Activated T-cell treated with anti-CD3 and anti-CD28 coated beads for 4 hours (primary cell): ENCODE results near the gene RGCC.
"Not testable (repeated sequence)": the region's sequence is repeated elsewhere in the genome, so short reads cannot be mapped to it uniquely, and the experiment has no call there.

ENCODE experiments used
- DNase-seq: peaks from one replicate; pipeline ENCODE4 v3.0.0-alpha.2; 2020

RGCC gene, protein sequence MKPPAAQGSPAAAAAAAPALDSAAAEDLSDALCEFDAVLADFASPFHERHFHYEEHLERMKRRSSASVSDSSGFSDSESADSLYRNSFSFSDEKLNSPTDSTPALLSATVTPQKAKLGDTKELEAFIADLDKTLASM

DNA sequence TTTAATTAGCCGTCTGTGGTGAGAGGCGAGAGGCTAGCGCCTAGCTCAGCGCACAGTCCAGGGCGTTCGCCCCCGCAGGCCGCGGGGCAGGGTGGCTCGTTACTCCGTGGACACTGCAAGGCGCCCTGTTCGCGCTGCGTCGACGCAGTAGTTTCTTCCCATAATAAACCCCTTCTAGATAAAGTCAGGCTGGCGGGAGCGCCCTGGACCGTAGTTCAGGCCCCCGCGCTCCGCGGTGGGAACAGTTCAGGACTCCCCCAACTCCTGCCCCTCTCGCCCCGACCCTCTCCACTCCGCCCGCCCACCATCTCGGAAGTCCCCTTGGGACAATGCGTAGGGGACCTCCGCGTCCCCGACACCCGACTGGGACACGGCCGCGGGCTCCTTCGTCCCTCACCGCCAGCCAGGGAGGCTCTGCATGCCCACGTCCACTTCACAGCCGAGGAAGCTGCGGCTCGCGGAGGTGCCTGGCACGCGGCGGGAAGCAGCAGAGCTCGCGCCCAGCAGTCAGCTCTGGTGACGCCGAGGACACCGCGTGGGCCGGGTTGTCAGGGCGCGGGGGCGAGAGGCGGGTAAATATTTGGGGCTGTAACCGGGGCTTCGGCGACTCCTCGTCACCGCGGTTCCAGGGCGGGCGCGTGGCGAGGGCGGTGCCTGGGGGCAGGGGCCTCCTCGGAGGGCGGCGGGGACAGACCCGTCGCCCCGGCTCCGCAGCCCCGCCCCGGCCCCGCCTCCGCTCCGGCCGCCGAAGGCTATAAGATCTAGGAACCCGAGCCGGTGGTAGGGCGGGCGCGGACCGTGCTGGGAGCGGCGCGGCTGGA, at the start of gene RGCC:
TSS of gene RGCC (plus strand) at position 783 of the 821 bp plus-strand sequence. CDS start 158 bp downstream, outside the sequence.
- DNase-seq = peak; percentile 99

DNA sequence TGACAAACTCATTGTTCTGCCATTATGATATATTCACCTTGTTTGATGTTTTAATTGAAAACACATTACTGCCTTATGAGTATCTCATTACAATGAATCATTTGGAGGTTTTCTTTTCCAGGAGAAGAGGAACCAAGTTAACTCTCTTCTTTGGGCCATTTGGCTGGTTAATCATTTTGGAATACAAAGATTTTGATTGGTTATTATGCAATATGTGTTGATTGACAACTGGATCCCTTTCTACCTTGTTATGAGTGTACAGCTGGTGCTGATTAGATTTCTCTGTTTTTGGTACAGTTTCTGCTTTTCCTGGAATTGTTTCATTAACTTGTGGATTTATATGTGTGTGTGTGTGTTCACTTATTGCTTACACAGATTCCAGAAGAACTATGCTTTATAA, 49.2 kb upstream of the RGCC start:
- DNase-seq = no peak

DNA sequence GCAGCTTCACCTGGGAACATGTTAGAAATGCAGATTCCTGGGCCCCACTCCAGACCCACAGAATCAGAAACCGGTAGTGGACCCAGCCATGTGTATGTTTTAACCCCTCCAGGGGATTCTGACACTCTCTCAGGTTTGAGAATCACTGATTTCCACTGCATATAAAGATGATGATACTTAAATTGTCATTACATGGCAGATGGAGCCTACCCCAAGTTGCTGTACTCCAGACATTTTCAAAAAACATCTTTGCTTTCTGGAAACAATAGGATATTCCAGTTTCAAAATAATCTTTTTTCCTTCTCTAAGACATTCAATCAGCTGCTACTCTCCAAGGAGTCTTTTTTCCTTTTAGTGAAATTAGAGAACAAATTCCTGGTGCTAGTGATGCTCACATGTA, 48.6 kb upstream of the RGCC start:
- no peak for DNase-seq

DNA sequence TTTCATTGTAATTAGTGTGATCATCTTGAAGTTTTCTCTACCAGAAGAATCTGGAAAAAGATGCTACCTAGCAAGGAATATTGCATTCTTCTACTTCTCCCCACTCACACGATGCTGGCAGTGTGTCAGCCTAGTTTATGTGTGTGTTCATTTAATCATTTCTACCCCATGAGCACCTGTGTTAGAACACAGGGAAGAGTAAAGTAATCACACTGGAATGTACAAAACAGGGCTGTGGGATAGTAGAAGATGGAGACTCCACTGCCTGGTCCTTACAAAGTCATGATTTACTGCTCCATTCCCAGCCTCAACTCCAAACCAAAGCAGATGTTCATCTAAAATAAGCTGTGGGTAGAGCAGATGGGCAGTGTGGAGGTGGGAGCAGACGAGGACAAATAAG, 47.7 kb upstream of the RGCC start:
- DNase-seq = no peak

DNA sequence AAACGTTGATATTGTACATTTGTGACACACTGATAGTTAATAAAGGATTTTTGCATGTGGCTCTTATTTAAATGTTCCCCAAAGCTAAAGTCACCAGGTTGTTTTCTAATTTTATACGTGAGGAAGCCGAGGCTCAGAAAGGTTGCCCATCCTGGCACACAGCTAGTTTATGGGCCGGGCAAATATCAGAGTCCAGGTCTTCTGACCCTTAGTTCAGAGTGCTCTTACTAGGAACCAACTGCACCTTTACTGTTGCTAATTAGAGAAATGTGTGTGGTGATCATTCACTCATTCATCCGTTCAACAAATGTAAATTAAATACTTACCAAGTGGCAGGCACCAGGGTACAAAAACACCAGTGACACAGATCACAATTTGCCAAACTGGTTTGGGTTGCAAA, 46.3 kb upstream of the RGCC start:
- no peak for DNase-seq

DNA sequence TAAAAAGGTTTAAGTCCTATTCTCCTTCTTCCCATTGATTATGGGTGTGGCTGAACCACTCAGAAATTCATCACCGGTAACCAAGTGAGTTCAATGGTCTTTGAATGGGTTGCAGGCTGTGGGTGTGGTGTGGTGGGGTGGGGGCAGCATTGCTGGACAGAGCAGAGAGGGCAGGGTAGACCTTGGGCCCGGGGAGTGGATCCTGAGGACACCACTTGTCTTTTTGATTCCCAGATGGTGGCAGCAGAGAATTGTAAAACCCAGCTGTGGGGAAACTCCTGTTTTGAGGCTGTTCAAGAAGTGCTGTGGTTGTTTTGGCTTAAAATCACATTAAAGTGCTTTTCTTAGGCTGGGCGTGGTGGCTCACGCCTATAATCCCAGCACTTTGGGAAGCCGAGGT, 45.8 kb upstream of the RGCC start:
- DNase-seq = no peak

DNA sequence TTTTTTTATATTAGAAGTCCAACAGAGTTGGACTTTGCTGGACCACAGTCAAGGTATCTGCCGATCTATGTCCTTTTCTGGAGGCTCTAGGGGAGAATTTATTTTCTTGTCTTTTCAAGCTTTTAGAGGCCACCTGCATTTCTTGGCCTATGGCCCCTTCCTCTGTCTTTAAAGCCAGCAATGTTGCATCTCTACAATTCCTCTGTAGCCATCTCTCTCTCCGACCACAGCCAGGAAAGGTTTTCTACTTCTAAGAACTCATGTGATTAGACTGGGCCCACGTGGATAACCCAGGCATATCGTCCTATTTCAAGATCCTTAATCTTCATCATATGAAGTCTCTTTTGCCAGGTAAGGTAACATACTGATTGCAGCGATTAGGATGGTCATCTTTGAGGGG, 43.5 kb upstream of the RGCC start:
- DNase-seq = no peak

DNA sequence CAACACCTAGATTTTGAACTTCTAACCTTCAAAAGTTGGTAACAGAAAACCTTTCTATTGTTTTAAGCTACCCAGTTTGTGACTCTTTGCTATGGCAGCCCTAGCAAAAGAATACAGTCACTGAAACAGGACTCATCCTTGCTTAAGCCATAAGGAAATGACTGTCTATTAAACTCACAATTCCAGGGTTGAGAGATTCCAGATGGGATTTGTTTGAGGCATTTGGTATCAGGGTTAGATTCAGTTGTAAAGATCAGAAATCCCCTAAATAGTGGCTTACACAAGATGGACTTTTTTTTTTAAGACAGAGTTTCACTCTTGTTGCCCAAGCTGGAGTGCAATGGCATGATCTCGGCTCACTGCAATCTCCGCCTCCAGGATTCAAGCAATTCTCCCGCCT, 41.1 kb upstream of the RGCC start:
- DNase-seq = no peak

DNA sequence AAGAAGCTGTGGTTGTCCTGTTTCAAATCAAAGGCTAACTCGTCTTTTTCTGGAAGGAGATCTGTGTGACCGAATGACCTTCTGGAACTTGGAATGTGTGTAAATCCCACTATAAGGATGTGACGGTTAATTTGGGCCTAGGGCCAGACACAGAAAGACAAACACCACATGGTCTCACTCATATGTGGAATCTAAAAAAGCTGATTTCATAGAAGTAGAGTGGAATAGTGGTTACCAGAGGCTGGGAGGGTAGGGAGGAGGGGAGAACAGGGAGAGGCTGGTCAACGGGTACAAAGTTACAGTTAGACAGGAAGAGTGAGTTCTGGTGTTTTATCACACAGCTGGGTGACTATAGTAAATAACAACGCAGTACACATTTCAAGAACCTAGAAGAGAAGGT, 39.3 kb upstream of the RGCC start:
- no peak for DNase-seq

DNA sequence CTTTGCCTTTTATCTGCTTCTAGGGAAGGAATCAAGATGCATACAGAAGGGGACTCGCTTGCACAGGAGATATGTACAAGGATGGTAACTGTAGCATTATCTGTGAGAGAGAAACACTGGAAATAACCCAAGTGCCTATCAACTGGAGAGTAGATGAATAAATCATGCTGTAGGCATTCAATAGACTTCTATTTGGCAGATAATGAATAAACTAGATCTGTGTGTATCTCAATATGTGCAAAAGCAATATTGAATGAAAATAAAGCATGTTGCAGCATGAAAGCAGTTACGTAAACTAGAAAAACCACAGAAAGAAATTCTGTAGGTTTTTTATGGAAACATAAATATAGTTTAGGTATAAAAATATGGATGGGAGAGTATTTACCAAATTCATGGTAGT, 38.6 kb upstream of the RGCC start:
- no peak for DNase-seq

DNA sequence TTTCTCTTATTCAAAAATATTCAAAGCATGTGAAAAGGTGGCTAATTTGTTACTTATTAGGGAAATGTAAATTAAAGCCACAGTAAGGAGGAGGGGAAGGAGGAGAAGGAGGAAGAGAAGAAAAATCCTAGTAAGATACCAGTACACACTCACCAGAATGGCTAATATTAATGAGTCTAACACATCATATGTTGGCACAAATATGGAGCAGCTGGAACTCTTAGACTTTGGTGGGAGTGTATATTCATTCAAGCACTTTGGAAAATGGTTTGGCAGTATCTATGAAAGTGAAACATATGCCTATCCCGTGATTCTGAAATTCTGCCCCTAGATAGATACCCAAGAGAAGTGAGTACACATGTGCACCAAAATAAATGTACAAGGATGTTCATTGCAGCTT, 38.1 kb upstream of the RGCC start:
- no peak for DNase-seq

DNA sequence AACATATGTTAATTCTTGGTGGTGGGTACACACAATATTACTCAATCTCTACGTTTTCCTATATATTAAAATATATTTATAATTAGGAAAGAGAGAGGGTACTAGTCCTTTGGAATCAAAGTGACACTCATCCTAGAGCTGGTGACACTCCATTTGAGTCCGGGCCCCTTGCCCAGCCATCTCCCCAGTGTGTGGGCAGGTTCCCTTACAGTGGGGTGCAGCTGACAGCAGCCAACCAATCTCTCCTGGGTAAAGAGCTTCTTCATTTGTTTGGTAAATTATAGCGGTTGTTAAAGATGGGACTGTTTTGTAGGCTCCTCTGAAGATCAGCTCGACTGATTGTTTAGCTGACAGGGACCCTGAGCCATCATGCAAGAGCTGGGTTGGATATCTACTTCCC, 37.2 kb upstream of the RGCC start:
- DNase-seq = no peak

DNA sequence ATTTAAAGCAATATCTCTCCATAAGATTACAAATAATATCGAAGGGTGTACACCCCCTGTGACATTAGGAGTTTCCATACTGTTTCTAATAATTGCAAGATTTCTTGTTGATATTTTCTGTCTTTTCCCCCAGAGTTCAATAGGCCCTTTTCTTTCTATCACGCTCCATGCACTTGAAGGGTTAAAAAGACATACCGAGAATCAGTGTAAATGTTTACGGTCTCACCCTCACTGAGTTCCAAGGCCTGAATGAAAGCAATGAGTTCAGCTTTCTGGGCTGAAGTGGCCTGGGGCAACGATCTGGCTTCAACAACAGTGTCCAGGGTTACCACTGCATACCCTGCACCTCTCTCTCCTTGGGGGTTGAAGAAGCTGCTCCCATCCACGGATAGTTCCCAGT, 36.0 kb upstream of the RGCC start:
- DNase-seq = not testable (repeated sequence)

DNA sequence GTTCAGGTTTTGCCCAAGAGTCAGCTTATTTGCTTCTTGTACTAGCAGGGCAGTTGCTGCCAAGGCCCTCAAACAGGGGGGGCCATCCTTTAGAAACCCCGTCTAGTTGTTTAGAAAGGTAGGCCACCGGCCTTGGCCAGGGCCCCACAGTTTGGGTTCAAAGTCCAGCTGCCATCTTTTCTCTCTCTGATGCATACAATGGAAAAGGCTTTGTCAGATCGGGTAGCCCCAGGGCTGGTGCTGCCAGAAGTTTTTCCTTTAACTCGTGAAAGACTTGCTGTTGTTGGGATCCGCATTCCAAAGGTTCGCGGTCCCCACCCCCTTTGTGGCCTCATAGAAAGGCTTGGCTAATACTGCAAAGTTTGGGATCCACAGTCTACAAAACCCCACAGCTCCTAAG, 35.4 kb upstream of the RGCC start:
- not testable (repeated sequence) for DNase-seq

DNA sequence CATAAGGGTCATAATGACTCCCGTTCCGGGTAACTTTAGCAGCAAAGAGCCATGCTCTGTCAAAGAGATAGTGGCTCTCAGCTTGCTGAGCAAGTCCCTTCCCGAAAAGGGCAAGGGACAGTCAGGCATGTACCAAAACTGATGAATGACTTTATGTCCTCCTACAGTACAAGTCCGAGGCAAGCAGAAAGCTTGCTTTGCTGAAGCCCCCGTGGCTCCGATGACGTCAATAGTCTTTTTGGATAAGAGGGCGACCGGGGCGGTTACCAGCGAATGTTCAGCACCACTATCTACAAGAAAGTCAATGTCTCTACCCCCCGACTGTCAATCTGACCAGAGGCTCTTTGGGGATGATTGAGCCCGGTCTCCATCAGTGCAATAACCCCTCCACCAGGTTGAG, 34.1 kb upstream of the RGCC start:
- not testable (repeated sequence) for DNase-seq

DNA sequence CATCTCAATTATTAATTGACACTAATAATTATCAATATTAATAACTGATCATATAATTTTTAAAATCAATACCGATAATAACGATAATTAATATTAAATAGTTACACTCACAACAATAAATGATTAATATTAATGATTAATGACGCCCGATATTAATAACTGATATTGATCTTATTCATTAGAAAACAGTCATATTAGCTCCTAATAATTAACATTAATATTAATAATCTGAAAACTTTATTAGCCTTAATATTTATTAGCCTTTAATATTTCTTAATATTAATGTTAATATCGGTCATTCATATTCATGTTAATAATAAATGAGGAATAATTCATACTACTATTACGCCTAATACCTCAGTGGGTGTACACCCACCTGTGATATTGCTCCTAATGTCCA, 32.7 kb upstream of the RGCC start:
- DNase-seq = not testable (repeated sequence)

DNA sequence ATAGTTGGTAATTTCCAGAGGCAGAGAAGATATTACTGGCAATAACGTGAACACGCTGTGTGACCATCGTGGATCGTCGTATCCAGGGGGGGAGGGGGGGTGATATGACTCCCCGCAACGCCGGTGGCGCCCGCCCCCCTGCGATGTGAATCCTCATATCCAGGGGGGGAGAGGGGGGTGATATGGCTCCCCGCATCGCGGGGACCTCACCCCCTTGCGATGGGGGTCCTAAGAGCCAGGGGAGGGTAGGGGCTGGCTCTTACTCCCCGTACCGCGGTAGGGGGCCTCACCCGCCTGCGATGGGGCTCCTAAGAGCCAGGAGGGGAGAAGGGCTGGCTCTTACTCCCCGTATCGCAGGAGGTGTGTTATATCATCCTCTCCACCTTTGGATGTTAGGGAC, 31.3 kb upstream of the RGCC start:
- DNase-seq = no peak

DNA sequence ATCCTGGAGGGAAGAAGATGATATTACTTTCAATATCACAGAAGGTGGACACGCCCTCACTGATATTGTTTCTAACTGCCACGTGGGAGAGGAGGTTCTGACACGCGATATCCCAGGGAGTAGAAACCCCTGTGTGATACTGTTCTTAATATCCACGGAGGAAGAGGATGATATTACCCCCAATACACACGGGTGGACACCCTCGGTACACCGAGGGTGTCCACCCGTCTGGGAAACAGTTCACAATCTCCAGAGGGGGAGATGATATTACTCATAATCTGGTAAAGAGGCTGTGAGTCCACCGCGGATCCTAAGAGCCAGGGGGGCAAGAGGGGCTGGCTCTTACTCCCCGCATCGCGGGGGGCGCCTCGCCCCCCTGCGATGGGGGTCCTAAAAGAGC, 29.7 kb upstream of the RGCC start:
- DNase-seq = no peak

DNA sequence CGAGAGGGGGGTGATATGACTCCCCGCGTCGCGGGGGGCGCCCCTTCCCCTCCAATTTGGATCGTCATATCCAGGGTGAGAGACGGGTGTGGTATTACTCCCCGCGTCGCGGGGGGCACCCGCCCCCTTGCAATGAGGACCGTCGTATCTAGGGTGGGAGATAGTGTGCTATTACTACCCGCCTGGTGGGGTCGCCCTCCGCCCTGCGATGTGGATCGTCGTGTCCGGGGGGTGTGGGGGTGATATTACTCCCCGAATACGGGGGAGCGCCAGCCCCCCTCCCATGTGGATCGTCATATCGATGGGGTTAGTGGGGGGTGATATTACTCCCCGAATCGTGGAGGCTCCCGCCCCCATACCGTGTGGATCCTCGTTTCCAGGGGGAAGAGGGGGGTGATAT, 29.2 kb upstream of the RGCC start:
- DNase-seq = peak; percentile 30

DNA sequence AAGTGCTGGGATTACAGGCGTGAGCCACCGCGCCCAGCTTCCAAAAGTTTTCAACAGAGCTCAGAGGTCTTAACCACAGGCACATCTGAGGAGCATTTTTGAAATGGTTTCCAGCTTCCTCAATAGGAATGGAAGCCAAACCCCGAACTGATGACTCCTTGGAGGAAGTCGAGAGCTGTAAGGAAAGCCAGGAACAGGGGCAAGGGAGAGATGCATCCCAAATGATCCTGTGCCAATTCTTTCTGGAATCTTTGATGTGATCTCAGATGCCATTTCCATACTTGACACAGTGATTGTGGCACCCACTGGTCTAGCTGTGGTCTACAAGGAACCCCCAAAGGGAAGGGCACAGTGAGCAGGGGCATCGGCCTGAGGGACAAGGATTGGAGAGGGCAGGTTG, 23.3 kb upstream of the RGCC start:
- DNase-seq = not testable (repeated sequence)

DNA sequence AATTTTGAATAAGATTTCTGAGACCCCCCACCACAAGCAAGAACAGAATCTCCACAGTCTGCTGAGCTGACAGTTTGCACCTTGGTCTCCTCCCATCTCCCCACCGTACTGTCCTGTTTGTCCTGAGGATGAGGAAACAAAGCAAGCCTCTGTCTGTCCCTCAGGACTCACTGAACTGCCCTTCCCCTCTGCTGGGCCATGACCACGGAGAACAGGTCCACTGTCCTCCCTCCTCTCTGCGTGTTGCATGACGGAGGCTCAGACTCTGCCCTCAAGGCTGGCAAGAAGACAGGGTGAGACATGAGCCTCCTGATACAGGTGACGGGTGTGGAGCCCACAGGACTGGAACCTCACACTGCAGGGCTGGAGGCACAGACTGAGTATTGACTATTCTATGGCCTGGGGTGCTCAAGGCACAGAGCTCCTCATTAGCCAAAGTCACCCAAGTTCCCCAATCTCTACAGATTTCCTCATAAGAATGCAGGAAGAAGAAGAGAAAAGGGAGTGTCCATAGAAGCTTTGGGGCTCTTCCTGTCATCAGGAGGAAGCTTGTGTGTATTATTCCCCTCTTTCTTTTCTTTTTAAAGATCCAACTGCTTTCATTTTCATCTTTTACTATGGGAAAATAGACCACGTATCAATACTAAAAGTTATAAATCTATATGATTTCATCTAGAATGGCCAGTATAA, 22.4 kb upstream of the RGCC start:
- DNase-seq = no peak

DNA sequence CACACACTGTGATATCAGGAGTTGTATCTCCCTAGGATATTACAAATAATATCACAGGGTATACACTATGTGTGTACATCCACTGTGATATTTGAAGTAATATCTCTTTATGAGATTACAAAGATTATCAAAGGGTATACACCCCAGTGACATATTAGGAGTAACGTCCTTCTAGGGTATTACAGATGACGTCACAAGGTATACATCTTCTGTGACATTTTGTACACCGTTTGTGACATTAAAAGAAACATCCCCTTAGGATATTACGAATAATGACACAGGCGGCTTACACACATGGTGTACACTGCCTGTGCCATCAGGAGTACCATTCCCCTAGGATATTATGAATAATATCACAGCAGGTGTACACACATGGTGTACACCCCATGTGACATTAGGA, 13.4 kb upstream of the RGCC start:
- DNase-seq = no peak

DNA sequence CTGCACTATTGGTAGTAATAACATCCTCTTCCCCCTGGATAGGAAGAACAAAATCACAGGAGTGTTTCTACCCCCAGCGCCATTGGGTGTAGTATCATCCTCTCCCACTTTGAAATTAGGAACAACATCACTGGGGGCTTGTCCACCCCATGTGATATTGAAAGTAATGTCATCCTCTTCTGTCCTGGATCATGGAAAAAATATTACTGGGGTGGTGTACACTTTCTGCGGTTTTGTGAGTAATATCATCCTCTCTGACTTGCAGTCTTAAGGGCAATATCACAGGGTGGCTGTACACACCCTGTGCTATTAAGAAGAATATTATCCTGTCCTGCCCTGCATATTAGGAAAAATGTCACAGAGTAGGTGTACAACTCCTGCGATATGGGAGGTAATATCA, 4.9 kb upstream of the RGCC start:
- no peak for DNase-seq

DNA sequence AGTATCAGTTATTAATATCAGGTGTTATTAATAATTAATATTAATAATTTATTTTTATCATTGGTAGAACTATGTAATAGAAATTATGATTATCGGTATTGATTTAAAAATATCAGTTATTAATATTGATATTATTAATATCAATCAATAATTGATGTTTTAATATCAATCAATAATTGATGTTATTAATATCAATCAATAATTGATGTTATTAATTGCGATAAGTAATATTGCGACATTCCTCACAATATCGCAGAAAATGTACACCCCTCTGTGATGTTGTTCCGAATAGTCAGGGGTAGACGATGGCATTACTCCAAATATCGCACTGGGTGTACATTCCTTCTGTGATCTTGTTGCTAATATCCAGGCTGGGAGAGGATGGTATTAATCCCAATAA, 3.7 kb upstream of the RGCC start:
- no peak for DNase-seq
